Right lobe of liver (tissue), 6 donors: ENCODE data around the gene SUCNR1. TPM values are rescaled to one million over a fixed set of nuclear protein-coding genes. Genes with fewer than 3 reads are reported as not detected.

Experiments used
- ATAC-seq, 4 donors: fragments of 200-7000 bp; cut with Tn5 transposase; one replicate each; pipeline ENCODE4 v1.9.1; 2020; ENCODE audit warnings: mild to moderate bottlenecking in 4 of 4, moderate library complexity in 4 of 4
- DNase-seq, 3 donors: peaks; one replicate each; pipeline ENCODE4 v3.0.0-alpha.2; 2020
- H3K27ac ChIP-seq, 3 donors: fragments of 200-600 bp; one replicate each; pipeline ENCODE4 v1.8.0; 2022
- H3K27me3 ChIP-seq, 2 donors: fragments of 200-600 bp; one replicate each; pipeline ENCODE4 v1.8.0; 2022
- H3K36me3 ChIP-seq, 4 donors: fragments of 200-600 bp; sonication (generic) in 1 of 4; one replicate each; pipeline versions ENCODE4 v1.5.1 to v1.8.0; 2017 to 2022; ENCODE audit warnings: control low read depth in 1 of 4
- H3K4me1 ChIP-seq, 4 donors: fragments of 200-600 bp; sonication (generic) in 1 of 4; one replicate each; pipeline versions ENCODE4 v1.5.1 to v1.8.0; 2017 to 2022; ENCODE audit warnings: control low read depth in 1 of 4
- H3K4me3 ChIP-seq, 3 donors: fragments of 200-600 bp; one replicate each; pipeline ENCODE4 v1.8.0; 2022
- H3K9me3 ChIP-seq, 4 donors: fragments of 200-600 bp; sonication (generic) in 1 of 4; one replicate each; pipeline versions ENCODE4 v1.5.1 to v1.8.0; 2017 to 2022; ENCODE audit warnings: control low read depth in 1 of 4
- CTCF ChIP-seq, 4 donors: fragments of 200-600 bp in 3 of 4; fragments of 450-650 bp in 1 of 4; IDR thresholded peaks; one replicate each; pipeline versions ENCODE4 v1.5.1 to v1.8.0; 2016 to 2022; ENCODE audit warnings: antibody characterized with exemption in 4 of 4, mild to moderate bottlenecking in 2 of 4
- POLR2A ChIP-seq: fragments of 450-650 bp; IDR thresholded peaks from one replicate; pipeline ENCODE4 v1.6.1; 2017; ENCODE audit warnings: antibody characterized with exemption, mild to moderate bottlenecking
- WGBS: methylation state at CpG from one replicate; pipeline ENCODE4 v1.1.6; 2018; ENCODE audit warnings: low coverage, low lambda C conversion rate; ENCODE audit not compliant: insufficient coverage; ENCODE audit errors: missing lambda C conversion rate; 5-methylcytosine and 5-hydroxymethylcytosine counted together
- intact Hi-C, 2 donors: fragments of 100-400 bp; cut with DNase I; formaldehyde crosslinking; loops; one replicate each; pipeline versions ENCODE4 v1.11.2 to v1.14.1; 2022
- total RNA-seq, 6 experiments: library from RNA; depleted of rRNA in 2 of 6; stranded (reverse); fragments of >200 nt in 2 of 6; fragmentation: NEBNext Ultra II Directional in 3 of 6; extraction: Animal tissue kit (Norgen Biotek cat#: 25700) in 3 of 6; gene quantifications; one replicate each; pipeline versions ENCODE4 v1.1.0 to v1.2.4, GENCODE V29; 2016 to 2023
- donor health status: DM: no; HTN: yes; CAD: no.
- donor health status: DM: no; HTN: no; CAD: no.
- donor health status: DM: no; HTN: no; CAD: no.
- donor health status: DM: no; HTN: yes; CAD: no.
- donor health status: DM: no; HTN: yes; CAD: no.

The SUCNR1 gene
- total RNA-seq, 6 experiments from 2014 or later = 1.7 to 3.2 (median 2.4) TPM

- Histone ChIP-seq H3K27ac (peak overlapping the region; percentile 22 to 72 (median 48)), H3K27me3 (no peaks in the 10 kb centered on the region), H3K4me3 (no peak overlapping the region), H3K36me3 (no peaks in the 10 kb centered on the region), H3K9me3 (no peaks in the 10 kb centered on the region), H3K4me1 (peaks cover 0 to 20% (median 0%) of the 10 kb centered on the region in 4 donors)
- no peak for DNase-seq
- intact Hi-C loops = no loop called here
- peak; percentile 88 to 94 (median 88) for ATAC-seq
- no peak for TF ChIP-seq CTCF (IDR thresholded peaks at IDR 0.05)
- peak; percentile 28 for TF ChIP-seq POLR2A
These were observed 13.5 kb upstream of the SUCNR1 start for GRCh38 chr3:151859905-151860304.

- no peaks in the 10 kb centered on the region for H3K9me3 ChIP-seq
- H3K36me3 ChIP-seq = no peaks in the 10 kb centered on the region
- no peak overlapping the region for H3K27ac ChIP-seq
- peaks cover 0 to 20% (median 0%) of the 10 kb centered on the region in 4 donors for H3K4me1 ChIP-seq
- ATAC-seq (no peak), DNase-seq (no peak)
- no peak for TF ChIP-seq POLR2A
- no peak for TF ChIP-seq CTCF (IDR thresholded peaks at IDR 0.05)
- H3K27me3 ChIP-seq = no peaks in the 10 kb centered on the region
- H3K4me3 ChIP-seq = no peak overlapping the region
- 87% methylated on average over 2 of the region's 2 CpGs for WGBS
- intact Hi-C loops = no loop called here
These were observed 9.8 kb upstream of the SUCNR1 start for GRCh38 chr3:151863611-151864010.

GRCh38 chr3:151864423-151865101 lies 8.9 kb upstream of the SUCNR1 start:
- ATAC-seq = peak in 1 of 4 donors; percentile 12

GRCh38 chr3:151866711-151867410 lies 6.6 kb upstream of the SUCNR1 start:
- Histone ChIP-seq H3K4me3 (no peak overlapping the region), H3K36me3 (no peaks in the 10 kb centered on the region), H3K4me1 (no peaks in the 10 kb centered on the region), H3K9me3 (no peaks in the 10 kb centered on the region), H3K27me3 (no peaks in the 10 kb centered on the region), H3K27ac (no peak overlapping the region)
- intact Hi-C loops = no loop called here
- TF ChIP-seq POLR2A (no peak), CTCF (IDR thresholded peaks at IDR 0.05) (no peak)
- DNase-seq = no peak
- no peak for ATAC-seq
- 82% methylated on average over 4 of the region's 4 CpGs for WGBS

More at GRCh38 chr3:151864423-151865101, 8.9 kb upstream of the SUCNR1 start:
- peaks cover 0 to 18% (median 0%) of the 10 kb centered on the region in 4 donors for H3K4me1 ChIP-seq
- no peaks in the 10 kb centered on the region for H3K27me3 ChIP-seq
- 52% methylated on average over 4 of the region's 4 CpGs for WGBS
- TF ChIP-seq POLR2A (no peak), CTCF (IDR thresholded peaks at IDR 0.05) (no peak)
- H3K4me3 ChIP-seq = no peak overlapping the region
- H3K27ac ChIP-seq = no peak overlapping the region
- no peak for DNase-seq
- H3K36me3 ChIP-seq = no peaks in the 10 kb centered on the region
- intact Hi-C loops = no loop called here
- no peaks in the 10 kb centered on the region for H3K9me3 ChIP-seq
